Trophoblast cell (in vitro differentiated cells and primary cell): ENCODE measurements around the gene BMPER.

Experiments
- DNase-seq, 2 donors: peaks; one replicate each; pipeline ENCODE4 v3.0.0-alpha.2; 2016
- H2AFZ ChIP-seq: 2 replicates; pipeline ENCODE4 v1.6.1; 2013; ENCODE audit warnings: low read length, moderate library complexity, mild to moderate bottlenecking; ENCODE audit not compliant: insufficient read depth, poor library complexity
- H2AK5ac ChIP-seq: 2 replicates; pipeline ENCODE4 v1.6.1; 2013; ENCODE audit warnings: mild to moderate bottlenecking, low read length
- H2BK120ac ChIP-seq: 2 replicates; pipeline ENCODE4 v1.6.1; 2013; ENCODE audit warnings: low read length, mild to moderate bottlenecking, moderate library complexity; ENCODE audit not compliant: insufficient read depth, poor library complexity
- H2BK12ac ChIP-seq: 2 replicates; pipeline ENCODE4 v1.6.1; 2013; ENCODE audit warnings: mild to moderate bottlenecking, low read length, moderate library complexity
- H2BK5ac ChIP-seq: 2 replicates; pipeline ENCODE4 v1.6.1; 2013; ENCODE audit warnings: low read length, low read depth, moderate library complexity, mild to moderate bottlenecking; ENCODE audit not compliant: poor library complexity
- H3K14ac ChIP-seq: 2 replicates; pipeline ENCODE4 v1.6.1; 2013; ENCODE audit warnings: mild to moderate bottlenecking, low read length
- H3K18ac ChIP-seq: 2 replicates; pipeline ENCODE4 v1.6.1; 2013; ENCODE audit warnings: mild to moderate bottlenecking, low read length
- H3K23ac ChIP-seq: 2 replicates; pipeline ENCODE4 v1.6.1; 2013; ENCODE audit warnings: low read length
- H3K27ac ChIP-seq: 2 replicates; pipeline ENCODE4 v1.5.1; 2013; ENCODE audit warnings: low read depth, mild to moderate bottlenecking, inconsistent platforms, low read length, moderate library complexity
- H3K27me3 ChIP-seq: 2 replicates; pipeline ENCODE4 v1.6.1; 2013; ENCODE audit warnings: inconsistent platforms, mild to moderate bottlenecking, low read length, moderate library complexity; ENCODE audit not compliant: insufficient read depth
- H3K36me3 ChIP-seq, 2 experiments: 1 replicate in 1 of 2; 2 replicates in 1 of 2; pipeline ENCODE4 v1.6.1; 2013; ENCODE audit warnings: low read length in 2 of 2, mild to moderate bottlenecking in 2 of 2, moderate library complexity in 1 of 2; ENCODE audit not compliant: insufficient read depth in 2 of 2, control insufficient read depth in 1 of 2
- H3K4ac ChIP-seq: 2 replicates; pipeline ENCODE4 v1.6.1; 2013; ENCODE audit warnings: low read depth, mild to moderate bottlenecking, low read length, moderate library complexity
- H3K4me1 ChIP-seq, 2 experiments: 1 replicate in 1 of 2; 2 replicates in 1 of 2; pipeline ENCODE4 v1.6.1; 2013; ENCODE audit warnings: low read length in 2 of 2, mild to moderate bottlenecking in 2 of 2, moderate library complexity in 1 of 2; ENCODE audit not compliant: insufficient read depth in 2 of 2, control insufficient read depth in 1 of 2
- H3K4me2 ChIP-seq: 2 replicates; pipeline ENCODE4 v1.6.1; 2013; ENCODE audit warnings: inconsistent platforms, mild to moderate bottlenecking, low read length, moderate library complexity
- H3K4me3 ChIP-seq: 2 replicates; pipeline ENCODE4 v1.5.1; 2013; ENCODE audit warnings: mild to moderate bottlenecking, low read depth, low read length, inconsistent platforms
- H3K79me1 ChIP-seq: one replicate; pipeline ENCODE4 v1.6.1; 2013; ENCODE audit warnings: low read length
- H3K79me2 ChIP-seq: 2 replicates; pipeline ENCODE4 v1.6.1; 2013; ENCODE audit warnings: low read length, mild to moderate bottlenecking; ENCODE audit not compliant: control insufficient read depth, insufficient read depth, poor library complexity
- H3K9ac ChIP-seq: 2 replicates; pipeline ENCODE4 v1.6.1; 2013; ENCODE audit warnings: mild to moderate bottlenecking, low read length
- H3K9me3 ChIP-seq: 2 replicates; pipeline ENCODE4 v1.6.1; 2013; ENCODE audit warnings: low read depth, mild to moderate bottlenecking, control low read depth, inconsistent platforms, low read length; ENCODE audit not compliant: insufficient read depth
- H4K12ac ChIP-seq: 2 replicates; pipeline ENCODE4 v1.6.1; 2013; ENCODE audit warnings: low read depth, mild to moderate bottlenecking, low read length, moderate library complexity
- H4K8ac ChIP-seq: 2 replicates; pipeline ENCODE4 v1.6.1; 2013; ENCODE audit warnings: low read depth, mild to moderate bottlenecking, low read length, moderate library complexity
- H4K91ac ChIP-seq: one replicate; pipeline ENCODE4 v1.6.1; 2013; ENCODE audit warnings: low read depth, mild to moderate bottlenecking, low read length, moderate library complexity
- WGBS: extraction: QIAGEN DNeasy Blood & Tissue Kit; methylation state at CpG from one replicate; pipeline ENCODE4 v1.1.7; 2013; ENCODE audit warnings: missing lambda C conversion rate; ENCODE audit not compliant: insufficient read length, insufficient coverage; ENCODE audit errors: extremely low coverage; 5-methylcytosine and 5-hydroxymethylcytosine counted together

Gene BMPER

GRCh38 chr7:34036051-34036920 is 130.9 kb downstream of the BMPER start:
- H2AFZ ChIP-seq: no peak overlapping the region
- H3K4ac ChIP-seq: no peak overlapping the region
- no peaks in the 10 kb centered on the region for H3K4me1 ChIP-seq
- no peaks in the 10 kb centered on the region for H3K27me3 ChIP-seq
- H3K18ac ChIP-seq: no peak overlapping the region
- no CpG with 5 or more reads among the region's 8 CpGs for WGBS
- H3K79me2 ChIP-seq: no peaks in the 10 kb centered on the region
- no peak overlapping the region for H2BK5ac ChIP-seq
- H3K14ac ChIP-seq: no peak overlapping the region
- no peak overlapping the region for H3K4me3 ChIP-seq
- H4K8ac ChIP-seq: no peak overlapping the region
- no peak overlapping the region for H3K23ac ChIP-seq
- DNase-seq: peak; percentile 15 to 53
- no peak overlapping the region for H3K9ac ChIP-seq
- H3K36me3 ChIP-seq: no peaks in the 10 kb centered on the region
- H2BK120ac ChIP-seq: no peak overlapping the region
- H3K4me2 ChIP-seq: no peak overlapping the region
- H4K12ac ChIP-seq: no peak overlapping the region
- no peak overlapping the region for H2AK5ac ChIP-seq
- H2BK12ac ChIP-seq: no peak overlapping the region
- no peak overlapping the region for H4K91ac ChIP-seq
- no peaks in the 10 kb centered on the region for H3K79me1 ChIP-seq
- H3K9me3 ChIP-seq: no peaks in the 10 kb centered on the region
- no peak overlapping the region for H3K27ac ChIP-seq

GRCh38 chr7:34036972-34037792 is 131.8 kb downstream of the BMPER start:
- no peak overlapping the region for H4K8ac ChIP-seq
- H2BK5ac ChIP-seq: no peak overlapping the region

GRCh38 chr7:34038816-34039470 is 133.6 kb downstream of the BMPER start:
- Histone ChIP-seq H3K27ac (no peak overlapping the region), H3K36me3 (no peaks in the 10 kb centered on the region), H2BK120ac (no peak overlapping the region), H3K14ac (no peak overlapping the region), H3K18ac (no peak overlapping the region), H3K4me1 (no peaks in the 10 kb centered on the region), H3K27me3 (no peaks in the 10 kb centered on the region), H3K4ac (no peak overlapping the region), H3K9ac (no peak overlapping the region), H2BK12ac (no peak overlapping the region), H4K8ac (no peak overlapping the region), H2AK5ac (no peak overlapping the region), H3K23ac (no peak overlapping the region), H3K4me2 (no peak overlapping the region), H4K91ac (no peak overlapping the region), H2BK5ac (no peak overlapping the region), H3K79me1 (no peaks in the 10 kb centered on the region), H2AFZ (no peak overlapping the region), H4K12ac (no peak overlapping the region), H3K4me3 (no peak overlapping the region), H3K9me3 (no peaks in the 10 kb centered on the region), H3K79me2 (no peaks in the 10 kb centered on the region)
- WGBS: no CpG with 5 or more reads among the region's 3 CpGs
- no peak for DNase-seq

More at GRCh38 chr7:34036972-34037792, 131.8 kb downstream of the BMPER start:
- no peak overlapping the region for H3K27ac ChIP-seq
- H4K91ac ChIP-seq: no peak overlapping the region
- H3K79me2 ChIP-seq: no peaks in the 10 kb centered on the region
- no peak overlapping the region for H4K12ac ChIP-seq
- WGBS: no CpG with 5 or more reads among the region's 10 CpGs
- no peak overlapping the region for H2BK120ac ChIP-seq
- H3K14ac ChIP-seq: no peak overlapping the region
- H2AFZ ChIP-seq: no peak overlapping the region
- no peaks in the 10 kb centered on the region for H3K79me1 ChIP-seq
- no peaks in the 10 kb centered on the region for H3K9me3 ChIP-seq
- H3K4me3 ChIP-seq: no peak overlapping the region
- H3K27me3 ChIP-seq: no peaks in the 10 kb centered on the region
- no peak overlapping the region for H3K9ac ChIP-seq
- H3K4me2 ChIP-seq: no peak overlapping the region
- H2BK12ac ChIP-seq: no peak overlapping the region
- no peak overlapping the region for H3K4ac ChIP-seq
- no peaks in the 10 kb centered on the region for H3K36me3 ChIP-seq
- H3K18ac ChIP-seq: no peak overlapping the region
- no peak for DNase-seq
- no peaks in the 10 kb centered on the region for H3K4me1 ChIP-seq
- no peak overlapping the region for H2AK5ac ChIP-seq
- no peak overlapping the region for H3K23ac ChIP-seq

- H4K91ac ChIP-seq: no peak overlapping the region
- H3K36me3 ChIP-seq: no peaks in the 10 kb centered on the region
- H2BK120ac ChIP-seq: no peak overlapping the region
- no CpG with 5 or more reads among the region's 4 CpGs for WGBS
- no peak for DNase-seq
- H3K9ac ChIP-seq: no peak overlapping the region
- H3K4me3 ChIP-seq: no peak overlapping the region
- no peak overlapping the region for H3K14ac ChIP-seq
- H3K23ac ChIP-seq: no peak overlapping the region
- no peak overlapping the region for H4K8ac ChIP-seq
- H3K18ac ChIP-seq: no peak overlapping the region
- no peak overlapping the region for H2BK5ac ChIP-seq
- H2AFZ ChIP-seq: no peak overlapping the region
- no peak overlapping the region for H2AK5ac ChIP-seq
- no peaks in the 10 kb centered on the region for H3K9me3 ChIP-seq
- no peak overlapping the region for H4K12ac ChIP-seq
- no peak overlapping the region for H3K4me2 ChIP-seq
- no peaks in the 10 kb centered on the region for H3K4me1 ChIP-seq
- no peak overlapping the region for H2BK12ac ChIP-seq
- no peaks in the 10 kb centered on the region for H3K27me3 ChIP-seq
- H3K79me2 ChIP-seq: no peaks in the 10 kb centered on the region
- H3K4ac ChIP-seq: no peak overlapping the region
- H3K79me1 ChIP-seq: no peaks in the 10 kb centered on the region
- no peak overlapping the region for H3K27ac ChIP-seq
These were observed 136.4 kb downstream of the BMPER start for GRCh38 chr7:34041707-34042106.
